ENCODE results near the gene BBLN. TPM values are rescaled to one million over a fixed set of nuclear protein-coding genes. Genes with fewer than 3 reads are reported as not detected.
A peak's percentile ranks its signal among the peaks of the same experiment; 100 is the strongest.
"Not testable (repeated sequence)": the region's sequence is repeated elsewhere in the genome, so short reads cannot be mapped to it uniquely, and the experiment has no call there.

BBLN gene
- polyA plus RNA-seq (ENCODE audit: low read depth in 6 of 6): 10 to 100 TPM; 74.7 to 98.3 (median 93.5) TPM

GRCh38 chr9:128159784-128160602 is at the start of gene BBLN:
Gene BBLN (plus strand): TSS chr9:128160265. CDS start chr9:128160408, 143 bp downstream.
- ATAC-seq (ENCODE audit: low read depth in 2 of 2) (peak; percentile 83 to 84), DNase-seq (peak; percentile 86)
- Mint-ChIP-seq H3K36me3 (no peaks in the 10 kb centered on the region), H3K27ac (peak within 1 kb of the TSS; percentile 83 to 94 (median 92)), H3K4me1 (peaks cover 12 to 20% (median 18%) of the 10 kb centered on the region in 3 donors), H3K27me3 (no peaks in the 10 kb centered on the region), H3K9me3 (no peaks in the 10 kb centered on the region), H3K4me3 (peak within 1 kb of the TSS; percentile 81 to 95 (median 88))

GRCh38 chr9:128111726-128112125 is 48.3 kb upstream of the BBLN start:
- peaks cover 6 to 16% of the 10 kb centered on the region in 2 donors for H3K36me3 Mint-ChIP-seq
- not testable (repeated sequence) for H3K9me3 Mint-ChIP-seq, DNase-seq

GRCh38 chr9:128113526-128114325 is 46.3 kb upstream of the BBLN start:
- peak overlapping the region; percentile 64 to 95 (median 86) for H3K27ac Mint-ChIP-seq
- peak overlapping the region in 3 of 8 donors; percentile 47 to 69 (median 65) for H3K4me3 Mint-ChIP-seq
- H3K4me1 Mint-ChIP-seq: peaks cover 16 to 57% (median 43%) of the 10 kb centered on the region in 3 donors
- no peaks in the 10 kb centered on the region for H3K27me3 Mint-ChIP-seq
- H3K9me3 Mint-ChIP-seq: no peaks in the 10 kb centered on the region
- no peak for DNase-seq
- peaks cover 6 to 7% of the 10 kb centered on the region in 2 donors for H3K36me3 Mint-ChIP-seq
- ATAC-seq (ENCODE audit: low read depth in 2 of 2): no peak

More at GRCh38 chr9:128111726-128112125, 48.3 kb upstream of the BBLN start:
- Mint-ChIP-seq H3K4me1 (peaks cover 5 to 39% (median 30%) of the 10 kb centered on the region in 3 donors), H3K27ac (peak overlapping the region in 4 of 6 donors; percentile 32 to 91 (median 54))
- H3K27me3 Mint-ChIP-seq; ATAC-seq (ENCODE audit: low read depth in 2 of 2); H3K4me3 Mint-ChIP-seq: not testable (repeated sequence)

GRCh38 chr9:128114326-128115186 is 45.5 kb upstream of the BBLN start:
- no peak for ATAC-seq (ENCODE audit: low read depth in 2 of 2)
- peaks cover 4 to 6% of the 10 kb centered on the region in 2 donors for H3K36me3 Mint-ChIP-seq
- peaks cover 16 to 56% (median 41%) of the 10 kb centered on the region in 3 donors for H3K4me1 Mint-ChIP-seq
- H3K27me3 Mint-ChIP-seq: no peaks in the 10 kb centered on the region
- H3K27ac Mint-ChIP-seq: peak overlapping the region in 4 of 6 donors; percentile 77 to 96 (median 90)
- H3K9me3 Mint-ChIP-seq: no peaks in the 10 kb centered on the region
- H3K4me3 Mint-ChIP-seq: peak overlapping the region in 3 of 8 donors; percentile 6 to 69 (median 47)
- no peak for DNase-seq

GRCh38 chr9:128115187-128116103 is 44.6 kb upstream of the BBLN start:
- ATAC-seq (ENCODE audit: low read depth in 2 of 2) (peak; percentile 96 to 98), DNase-seq (peak; percentile 83)
- Mint-ChIP-seq H3K9me3 (no peaks in the 10 kb centered on the region), H3K36me3 (peaks cover 0 to 6% of the 10 kb centered on the region in 2 donors), H3K4me1 (peaks cover 16 to 51% (median 37%) of the 10 kb centered on the region in 3 donors), H3K4me3 (peak overlapping the region; percentile 30 to 85 (median 78)), H3K27ac (peak overlapping the region; percentile 90 to 100 (median 95)), H3K27me3 (no peaks in the 10 kb centered on the region)

GRCh38 chr9:128116104-128117083 is 43.7 kb upstream of the BBLN start:
- Mint-ChIP-seq H3K36me3 (peaks cover 0 to 6% of the 10 kb centered on the region in 2 donors), H3K27ac (peak overlapping the region; percentile 90 to 100 (median 95)), H3K9me3 (no peaks in the 10 kb centered on the region), H3K27me3 (no peaks in the 10 kb centered on the region), H3K4me3 (peak overlapping the region; percentile 30 to 85 (median 78)), H3K4me1 (peaks cover 16 to 48% (median 37%) of the 10 kb centered on the region in 3 donors)
- DNase-seq: no peak
- no peak for ATAC-seq (ENCODE audit: low read depth in 2 of 2)

- peak overlapping the region in 3 of 8 donors; percentile 50 to 60 (median 58) for H3K4me3 Mint-ChIP-seq
- DNase-seq (peak; percentile 91), ATAC-seq (ENCODE audit: low read depth in 2 of 2) (peak; percentile 29 to 54)
- H3K4me1 Mint-ChIP-seq: peaks cover 16 to 48% (median 37%) of the 10 kb centered on the region in 3 donors
- no peaks in the 10 kb centered on the region for H3K9me3 Mint-ChIP-seq
- peaks cover 0 to 6% of the 10 kb centered on the region in 2 donors for H3K36me3 Mint-ChIP-seq
- H3K27ac Mint-ChIP-seq: peak overlapping the region; percentile 38 to 95 (median 74)
- H3K27me3 Mint-ChIP-seq: no peaks in the 10 kb centered on the region
These were observed 42.2 kb upstream of the BBLN start for GRCh38 chr9:128117613-128118471.

- Mint-ChIP-seq H3K4me1 (peaks cover 16 to 46% (median 37%) of the 10 kb centered on the region in 3 donors), H3K36me3 (peaks cover 0 to 3% of the 10 kb centered on the region in 2 donors), H3K27ac (peak overlapping the region in 1 of 6 donors; percentile 24), H3K9me3 (no peaks in the 10 kb centered on the region), H3K27me3 (no peaks in the 10 kb centered on the region), H3K4me3 (no peak overlapping the region)
- DNase-seq: no peak
- ATAC-seq (ENCODE audit: low read depth in 2 of 2): no peak
These were observed 41.6 kb upstream of the BBLN start for GRCh38 chr9:128118472-128118857.

GRCh38 chr9:128118971-128119665 is 40.9 kb upstream of the BBLN start:
- Mint-ChIP-seq H3K36me3 (no peaks in the 10 kb centered on the region), H3K4me3 (peak overlapping the region in 1 of 8 donors; percentile 6), H3K27me3 (no peaks in the 10 kb centered on the region), H3K9me3 (no peaks in the 10 kb centered on the region), H3K4me1 (peaks cover 16 to 43% (median 37%) of the 10 kb centered on the region in 3 donors), H3K27ac (no peak overlapping the region)
- DNase-seq (no peak), ATAC-seq (ENCODE audit: low read depth in 2 of 2) (no peak)

Measured in naive B cell (primary cell).